GM21360 (cell line): ENCODE data around the gene IFT57.
"Not testable (repeated sequence)": the region's sequence is repeated elsewhere in the genome, so short reads cannot be mapped to it uniquely, and the experiment has no call there.

ENCODE experiments used
- ATAC-seq: cut with Tn5 transposase; IDR thresholded peaks from one replicate; pipeline ENCODE4 v1.9.1; 2021; ENCODE audit warnings: mild to moderate bottlenecking, moderate library complexity; ENCODE audit not compliant: unreplicated experiment

Gene IFT57

DNA sequence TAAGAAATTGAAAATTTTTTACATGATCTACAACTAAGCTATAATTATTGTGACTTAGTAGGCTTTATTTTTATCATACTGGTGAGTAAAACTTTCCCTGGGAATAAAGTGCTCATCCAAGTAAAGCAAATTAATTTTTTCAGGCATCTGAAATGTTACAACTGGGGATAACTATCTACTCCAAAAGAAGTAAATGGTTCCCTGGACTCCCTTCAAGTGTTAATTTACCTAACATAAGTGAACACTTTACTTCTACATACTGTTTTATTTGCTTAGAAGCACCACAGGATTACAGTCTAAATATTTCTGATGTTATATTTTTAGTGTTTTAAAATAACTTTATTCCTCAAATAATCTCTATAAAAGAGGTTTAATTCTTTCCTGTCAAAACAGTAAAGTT, 57.8 kb downstream of the IFT57 start:
- ATAC-seq = no peak

DNA sequence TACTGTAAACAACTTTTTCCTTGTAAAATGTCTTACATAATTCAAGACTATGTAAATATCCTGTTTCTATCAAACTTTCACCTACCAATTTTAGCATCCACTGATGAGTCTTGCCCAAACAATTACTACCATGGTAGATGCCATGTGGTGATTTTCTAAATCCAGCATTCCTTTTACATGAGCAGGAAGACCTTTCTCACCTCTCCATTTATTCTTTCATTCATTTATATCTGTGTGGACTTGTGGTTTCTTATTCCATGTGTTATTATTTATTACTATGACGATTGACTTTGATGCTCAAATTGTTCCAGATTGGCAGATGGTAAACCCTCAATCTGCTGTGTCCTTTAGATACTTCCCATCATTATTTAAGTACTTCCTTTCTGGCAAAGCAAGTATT, 62.4 kb downstream of the IFT57 start:
- no peak for ATAC-seq

GRCh38 chr3:108159105-108159504, 63.1 kb downstream of the IFT57 start:
- ATAC-seq = no peak

- no peak for ATAC-seq
These were observed 64.0 kb downstream of the IFT57 start for GRCh38 chr3:108158251-108158650.

DNA sequence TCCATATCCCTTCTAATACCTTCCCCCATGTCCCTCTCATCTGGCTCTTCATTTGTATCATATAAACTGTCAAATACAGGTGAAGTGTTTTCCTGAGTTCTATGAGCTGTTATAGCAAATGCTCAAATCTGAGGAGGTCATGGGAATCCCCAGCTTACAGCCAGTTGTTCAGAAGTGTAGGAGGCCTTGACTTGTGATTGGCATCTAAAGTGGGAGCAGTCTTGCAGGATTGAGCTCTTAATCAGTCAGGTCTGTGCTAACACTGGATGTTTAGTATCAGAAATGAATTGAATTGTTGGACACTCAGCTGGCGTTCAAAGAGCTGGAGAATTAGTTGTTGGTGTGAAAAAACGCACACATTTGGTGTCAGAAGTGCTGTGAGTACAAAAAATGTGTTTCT, 65.0 kb downstream of the IFT57 start:
- ATAC-seq = no peak

DNA sequence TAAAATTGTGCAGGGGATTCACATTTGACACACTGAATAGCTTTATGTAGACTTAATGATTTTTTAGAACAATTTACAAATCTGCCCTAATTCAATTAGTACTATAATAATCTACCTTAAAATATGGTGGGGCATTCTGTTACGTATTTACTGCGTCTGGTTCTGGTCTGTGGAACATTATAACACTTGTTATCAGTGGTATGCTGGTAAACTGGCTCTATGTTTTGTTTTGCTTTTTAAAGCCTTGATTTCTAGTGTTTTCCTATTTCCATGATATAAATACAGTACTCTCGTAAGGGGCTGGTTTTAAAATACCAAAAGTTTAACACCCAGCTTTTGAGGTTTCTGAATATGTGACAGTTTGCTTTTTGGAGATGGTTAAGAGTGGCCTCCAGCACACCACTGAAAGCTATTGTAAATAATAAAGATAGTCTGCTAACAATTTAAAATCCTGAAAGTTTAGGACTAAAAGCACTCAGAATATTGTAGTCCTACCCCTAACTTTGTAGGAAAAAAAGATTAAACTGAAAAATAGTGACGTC, 65.8 kb downstream of the IFT57 start:
- ATAC-seq = no peak

- ATAC-seq = not testable (repeated sequence)
These were observed 66.6 kb downstream of the IFT57 start for GRCh38 chr3:108155642-108156041.

- ATAC-seq = no peak
These were observed 68.7 kb downstream of the IFT57 start for GRCh38 chr3:108153451-108153981.

- no peak for ATAC-seq
These were observed 70.0 kb downstream of the IFT57 start for GRCh38 chr3:108152274-108152673.

- no peak for ATAC-seq
These were observed 72.0 kb downstream of the IFT57 start for GRCh38 chr3:108150200-108150599.

DNA sequence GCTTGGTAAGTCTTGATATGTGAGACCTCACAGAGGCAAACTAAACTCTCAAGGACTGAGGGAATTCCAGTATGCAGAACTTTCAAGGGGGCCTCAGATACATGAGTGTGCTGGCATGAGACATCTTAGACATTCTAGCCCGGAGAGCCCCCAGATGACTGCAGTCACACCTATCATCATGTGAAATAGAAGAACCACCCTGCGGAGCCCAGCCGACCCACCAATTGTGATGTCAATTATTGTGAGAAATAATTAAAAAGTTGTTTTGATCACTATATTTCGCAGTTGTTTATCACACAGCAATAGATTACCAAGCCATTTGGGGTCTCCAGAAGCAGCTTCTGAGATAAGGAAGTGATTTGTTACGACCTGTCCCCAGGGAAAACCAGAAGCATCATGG, 76.1 kb downstream of the IFT57 start:
- ATAC-seq = no peak

DNA sequence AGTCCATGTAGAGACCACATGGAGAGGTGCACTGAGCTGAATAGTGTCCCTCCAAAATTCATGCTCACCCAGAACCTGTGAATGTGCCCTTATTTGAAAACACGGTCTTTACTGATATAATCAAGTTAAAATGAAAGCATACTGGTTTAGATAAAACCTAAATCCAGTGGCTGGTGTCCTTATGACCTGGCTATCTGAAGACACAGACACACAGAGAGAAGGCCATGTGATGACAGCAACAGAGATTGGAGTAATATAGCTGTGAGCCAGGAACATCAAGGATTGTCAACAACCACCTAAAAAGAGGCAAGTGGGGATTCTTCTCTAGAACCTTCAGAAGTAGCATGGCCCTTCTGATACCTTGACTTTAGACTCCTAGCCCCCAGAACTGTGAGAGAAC, 76.6 kb downstream of the IFT57 start:
- no peak for ATAC-seq

- ATAC-seq = no peak
These were observed 84.8 kb downstream of the IFT57 start for GRCh38 chr3:108137460-108137814.

GRCh38 chr3:108136561-108137459, 85.4 kb downstream of the IFT57 start:
- no peak for ATAC-seq

DNA sequence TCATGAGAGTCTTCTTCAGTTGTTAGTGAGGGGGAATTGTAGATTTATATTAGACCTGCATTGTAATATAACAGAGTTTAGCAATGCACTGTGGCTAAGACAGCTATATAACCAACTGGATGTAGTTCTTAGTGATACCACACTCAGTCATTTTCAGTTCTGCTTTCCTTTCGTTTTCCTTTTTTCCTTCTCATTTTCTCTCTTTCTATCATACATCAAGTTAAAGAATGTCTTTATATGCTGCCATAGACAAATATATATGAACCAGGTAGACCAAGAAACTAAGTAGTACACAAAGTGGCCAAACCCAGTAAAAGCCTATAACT, 87.7 kb downstream of the IFT57 start:
- no peak for ATAC-seq

GRCh38 chr3:108133858-108134554, 88.2 kb downstream of the IFT57 start:
- ATAC-seq = no peak

DNA sequence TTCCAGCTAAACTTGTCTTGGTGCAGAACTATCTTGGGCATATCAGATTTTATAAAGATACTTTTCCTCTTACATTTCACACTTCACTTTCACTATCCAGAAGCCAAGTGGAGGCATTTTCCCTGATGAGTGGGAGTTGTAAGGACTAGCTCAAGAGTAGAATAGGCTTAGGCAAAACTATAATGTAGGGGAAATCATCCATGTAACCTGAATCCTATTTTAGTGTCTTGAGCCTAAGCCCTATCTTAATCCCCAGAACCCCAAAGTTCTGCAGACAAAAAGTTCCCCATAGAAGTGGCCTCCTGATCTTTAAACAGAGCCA, 89.2 kb downstream of the IFT57 start:
- no peak for ATAC-seq

- no peak for ATAC-seq
These were observed 90.6 kb downstream of the IFT57 start for GRCh38 chr3:108131475-108132134.

GRCh38 chr3:108130701-108131474, 91.3 kb downstream of the IFT57 start:
- ATAC-seq = no peak

DNA sequence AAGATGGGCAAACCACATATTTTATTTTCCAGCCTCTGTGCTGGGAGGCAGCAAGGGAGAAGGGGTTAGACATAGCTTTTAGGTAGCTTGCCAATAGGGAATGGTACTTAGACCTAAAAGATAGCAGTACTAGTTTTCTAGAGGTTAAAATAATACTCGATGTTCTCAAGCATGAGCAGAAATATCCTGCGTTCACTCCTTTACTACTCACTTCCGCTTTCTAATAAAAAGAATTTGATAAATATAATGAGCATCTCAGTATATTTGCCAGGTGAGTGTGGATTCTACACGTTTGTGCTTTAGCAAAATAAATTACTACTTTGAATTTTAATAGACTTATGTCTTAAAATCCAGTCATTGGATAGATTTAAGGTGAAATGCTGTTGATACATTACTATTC, 92.0 kb downstream of the IFT57 start:
- ATAC-seq = no peak
